ENCODE data around the gene RNF144B.
A peak's percentile ranks its signal among the peaks of the same experiment; 100 is the strongest.
"Not testable (repeated sequence)": the region's sequence is repeated elsewhere in the genome, so short reads cannot be mapped to it uniquely, and the experiment has no call there.

The RNF144B gene

DNA sequence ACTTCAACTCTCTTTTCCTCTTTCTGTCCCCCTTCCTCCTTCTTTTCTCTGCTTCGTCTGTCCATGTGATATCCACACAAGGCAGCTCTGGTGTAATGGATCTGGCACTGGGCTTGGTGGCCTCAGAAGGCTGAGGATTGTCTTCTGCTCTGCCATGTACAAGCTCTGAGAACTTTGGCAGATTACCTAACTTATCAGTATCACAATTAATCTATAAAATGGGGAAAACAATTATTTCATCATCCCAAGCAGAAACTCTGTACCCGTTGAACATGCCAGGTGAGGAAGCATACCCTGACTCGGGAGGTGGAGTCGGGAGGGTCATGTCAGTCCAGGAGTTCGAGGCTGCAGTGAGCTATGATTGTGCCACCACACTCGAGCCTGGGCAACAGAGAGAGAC, 10.6 kb downstream of the RNF144B start:
- H3K27ac ChIP-seq = no peak overlapping the region
- TF ChIP-seq, protein P1, sequence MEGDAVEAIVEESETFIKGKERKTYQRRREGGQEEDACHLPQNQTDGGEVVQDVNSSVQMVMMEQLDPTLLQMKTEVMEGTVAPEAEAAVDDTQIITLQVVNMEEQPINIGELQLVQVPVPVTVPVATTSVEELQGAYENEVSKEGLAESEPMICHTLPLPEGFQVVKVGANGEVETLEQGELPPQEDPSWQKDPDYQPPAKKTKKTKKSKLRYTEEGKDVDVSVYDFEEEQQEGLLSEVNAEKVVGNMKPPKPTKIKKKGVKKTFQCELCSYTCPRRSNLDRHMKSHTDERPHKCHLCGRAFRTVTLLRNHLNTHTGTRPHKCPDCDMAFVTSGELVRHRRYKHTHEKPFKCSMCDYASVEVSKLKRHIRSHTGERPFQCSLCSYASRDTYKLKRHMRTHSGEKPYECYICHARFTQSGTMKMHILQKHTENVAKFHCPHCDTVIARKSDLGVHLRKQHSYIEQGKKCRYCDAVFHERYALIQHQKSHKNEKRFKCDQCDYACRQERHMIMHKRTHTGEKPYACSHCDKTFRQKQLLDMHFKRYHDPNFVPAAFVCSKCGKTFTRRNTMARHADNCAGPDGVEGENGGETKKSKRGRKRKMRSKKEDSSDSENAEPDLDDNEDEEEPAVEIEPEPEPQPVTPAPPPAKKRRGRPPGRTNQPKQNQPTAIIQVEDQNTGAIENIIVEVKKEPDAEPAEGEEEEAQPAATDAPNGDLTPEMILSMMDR (conservative IDR thresholded peaks at IDR 0.05) = no peak

DNA sequence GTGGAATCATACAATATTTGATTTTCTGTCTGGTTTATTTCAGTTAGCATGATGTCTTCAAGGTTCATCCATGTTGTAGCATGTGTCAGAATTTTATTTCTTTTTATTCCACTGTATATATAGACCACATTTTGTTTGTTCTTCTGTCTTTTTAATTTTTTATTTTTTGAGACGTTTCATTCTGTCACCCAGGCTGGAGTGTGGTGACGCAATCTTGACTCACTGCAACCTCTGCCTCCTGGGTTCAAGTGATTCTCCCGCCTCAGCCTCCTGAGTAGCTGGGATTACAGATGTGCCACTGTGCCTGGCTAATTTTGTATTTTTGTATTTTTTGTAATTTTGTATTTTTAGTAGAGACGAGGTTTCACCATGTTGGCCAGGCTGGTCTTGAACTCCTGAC, 11.1 kb downstream of the RNF144B start:
- H3K27ac ChIP-seq = not testable (repeated sequence)

DNA sequence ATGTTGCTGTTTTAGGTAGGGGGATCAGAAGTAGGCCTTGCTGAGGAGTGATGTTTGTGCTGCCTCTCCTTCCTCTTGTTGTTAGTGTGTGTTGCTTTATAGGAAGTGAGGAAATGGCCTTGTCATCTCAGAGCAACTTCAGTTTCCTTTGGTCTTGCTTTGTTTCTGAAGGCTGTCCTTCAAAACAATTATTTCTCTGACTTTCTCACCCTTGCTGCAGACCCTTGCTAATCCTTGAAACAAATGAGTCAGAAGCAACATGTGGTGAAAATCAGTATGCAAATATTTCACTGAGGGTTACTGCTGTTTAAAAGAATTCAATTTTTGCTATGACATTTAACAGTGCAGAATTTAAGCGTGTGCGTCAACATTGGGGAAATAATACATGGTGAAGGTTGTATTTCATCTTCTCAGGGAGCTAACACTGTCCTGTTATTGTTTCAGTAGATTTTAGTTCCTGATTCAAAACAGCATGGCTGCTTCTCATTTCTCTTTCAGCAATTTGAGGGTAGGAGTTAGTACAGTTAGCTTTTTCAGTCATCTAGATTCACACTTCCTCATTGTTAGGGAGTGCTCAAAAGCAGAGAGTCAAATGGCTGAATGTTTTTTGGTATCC, 13.8 kb downstream of the RNF144B start:
- no peak overlapping the region for H3K27ac ChIP-seq
- TF ChIP-seq, protein P1 (conservative IDR thresholded peaks at IDR 0.05) = no peak

DNA sequence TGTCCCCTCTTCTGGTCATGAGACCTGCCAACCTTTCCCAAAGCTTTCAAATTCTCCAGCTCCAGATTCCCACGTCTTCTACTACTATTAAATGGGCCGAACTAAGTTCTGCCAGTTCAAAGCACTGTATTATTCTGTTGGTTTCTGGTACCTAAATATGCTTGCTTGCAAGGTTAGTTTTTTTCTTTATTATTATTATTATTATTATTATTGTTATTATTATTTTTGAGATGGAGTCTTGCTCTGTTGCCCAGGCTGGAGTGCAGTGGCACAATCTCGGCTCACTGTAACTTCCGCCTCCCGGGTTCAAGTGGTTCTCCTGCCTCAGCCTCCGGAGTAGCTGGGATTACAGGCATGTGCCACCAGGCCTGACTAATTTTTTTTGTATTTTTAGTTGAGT, 17.8 kb downstream of the RNF144B start:
- H3K27ac ChIP-seq = peak overlapping the region; percentile 55

DNA sequence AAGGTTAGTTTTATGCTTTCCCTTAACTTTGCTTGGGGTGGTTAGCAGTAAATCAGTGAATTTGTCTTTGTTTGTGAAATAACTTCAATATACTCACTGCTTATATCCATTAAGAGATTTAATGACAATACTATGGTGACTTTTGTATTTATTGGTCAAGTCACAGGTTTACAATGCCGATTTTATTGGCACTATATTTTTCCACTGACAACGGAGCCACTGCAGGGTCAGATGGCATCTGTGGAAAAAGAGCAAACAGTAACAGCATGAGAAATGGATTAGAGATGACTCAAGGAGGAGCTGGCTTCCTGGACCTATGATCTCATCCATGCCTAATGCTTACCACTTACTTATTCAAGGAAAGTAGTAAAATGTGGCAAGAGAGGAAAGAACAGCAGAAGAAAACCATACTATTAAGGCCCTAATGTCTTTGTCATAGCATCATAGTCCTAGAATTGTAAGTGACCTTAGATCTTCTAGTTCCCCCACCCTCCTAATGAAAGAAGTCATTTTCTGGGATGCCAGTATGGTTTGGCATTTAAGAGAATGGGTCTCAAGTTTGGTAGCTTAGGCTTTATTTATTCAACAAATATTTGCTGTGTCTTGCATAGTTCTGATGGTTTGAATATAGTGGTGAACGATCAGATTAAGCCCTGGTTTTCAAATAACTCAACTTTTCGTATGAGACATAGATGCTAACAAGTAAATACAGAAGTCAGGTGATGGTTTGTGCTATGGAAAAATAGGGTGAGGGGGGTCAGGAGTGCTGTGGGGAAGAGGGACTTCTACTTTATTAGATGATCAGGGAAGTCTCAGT, 18.5 kb downstream of the RNF144B start:
- H3K27ac ChIP-seq = peak overlapping the region; percentile 55
- TF ChIP-seq, protein P1 (conservative IDR thresholded peaks at IDR 0.05) = no peak

DNA sequence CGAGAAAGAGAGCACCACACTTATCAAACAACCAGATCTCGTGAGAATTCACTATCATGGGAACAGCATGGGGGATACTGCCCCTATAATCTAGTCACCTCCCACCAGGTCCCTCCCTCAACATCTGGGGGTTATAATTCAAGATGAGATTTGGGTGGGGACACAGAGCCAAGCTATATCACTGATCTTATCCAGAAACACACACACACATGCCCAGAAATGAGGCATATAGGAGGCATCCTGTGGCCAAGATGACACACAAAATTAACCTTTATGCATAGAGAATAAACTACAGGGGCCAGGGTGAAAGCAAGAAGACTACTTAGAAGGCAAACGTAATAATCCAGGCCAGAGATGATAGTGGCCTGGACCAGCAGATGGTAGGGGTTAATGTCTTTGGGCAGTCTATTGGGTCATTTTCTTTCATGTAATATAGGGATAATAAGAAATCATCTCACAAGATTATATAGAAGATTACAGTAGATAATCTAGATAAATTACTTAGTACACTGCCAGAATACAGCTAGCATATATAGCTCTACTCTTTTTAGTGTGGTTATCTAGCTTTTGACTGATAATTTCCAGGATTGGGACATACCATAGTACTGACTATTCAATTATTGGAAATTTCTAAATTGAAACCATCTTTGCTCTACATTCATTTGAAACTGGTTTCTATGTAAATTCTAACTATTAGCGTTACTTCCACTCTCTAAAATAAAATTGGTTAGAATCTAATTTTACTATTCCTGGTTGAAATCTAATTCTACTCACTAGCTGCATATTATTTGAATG, 20.0 kb downstream of the RNF144B start:
- TF ChIP-seq, protein P1 (conservative IDR thresholded peaks at IDR 0.05) = no peak
- peak overlapping the region; percentile 55; the same call in 1 of the 2 replicates for H3K27ac ChIP-seq

DNA sequence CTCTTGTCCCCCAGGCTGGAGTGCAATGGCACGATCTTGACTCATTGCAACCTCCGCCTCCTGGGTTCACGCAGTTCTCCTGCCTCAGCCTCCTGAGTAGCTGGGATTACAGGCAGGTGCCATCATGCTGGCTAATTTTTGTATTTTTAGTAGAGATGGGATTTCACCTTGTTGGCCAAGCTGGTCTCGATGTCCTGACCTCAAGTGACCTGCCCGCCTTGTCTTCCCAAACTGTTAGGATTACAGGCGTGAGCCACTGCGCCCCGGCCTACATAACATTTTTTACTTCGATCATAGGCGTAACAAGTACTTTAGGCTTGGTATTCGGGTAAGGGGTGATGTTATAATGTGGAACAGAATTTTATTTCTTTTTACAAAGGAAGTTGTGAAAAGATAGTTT, 22.5 kb downstream of the RNF144B start:
- not testable (repeated sequence) for H3K27ac ChIP-seq

DNA sequence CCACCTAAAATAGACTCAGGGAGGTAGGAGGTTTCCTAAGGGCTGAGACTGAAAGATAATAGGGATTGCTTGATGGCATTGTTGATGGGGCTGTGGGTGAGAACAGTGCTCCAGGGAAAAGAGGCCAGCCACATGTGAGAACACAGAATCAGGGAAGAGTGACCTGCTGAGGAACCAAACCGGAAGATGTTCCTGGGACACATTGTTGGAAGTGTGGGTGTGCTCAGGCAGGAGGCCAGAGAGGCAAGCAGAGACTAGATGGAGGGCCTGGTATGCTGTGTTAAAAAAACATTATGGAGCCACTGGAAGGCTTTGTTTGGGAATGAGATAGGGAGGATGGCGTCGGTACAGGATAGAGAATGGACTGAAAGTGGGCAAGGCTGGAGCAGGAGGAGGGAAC, 23.3 kb downstream of the RNF144B start:
- H3K27ac ChIP-seq = no peak overlapping the region
- TF ChIP-seq, protein P1 (conservative IDR thresholded peaks at IDR 0.05) = no peak

DNA sequence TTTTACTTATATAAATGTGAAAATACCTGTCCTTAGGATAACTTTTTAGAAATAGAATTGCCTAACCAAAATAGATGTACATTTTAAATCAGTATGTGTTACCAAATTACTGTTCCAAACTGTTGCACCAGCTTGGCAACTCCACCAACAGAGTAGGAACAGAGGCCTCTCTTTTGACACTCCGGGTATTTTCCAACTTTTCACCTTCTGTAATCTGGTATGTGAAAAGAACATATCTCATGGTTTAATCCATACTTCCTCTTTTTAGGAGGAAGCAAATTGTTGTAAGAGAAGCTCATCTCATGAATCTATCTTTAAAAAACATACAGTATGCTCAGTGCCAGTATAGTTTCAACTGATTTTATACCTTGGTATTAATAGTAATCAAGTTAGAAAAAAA, 24.9 kb downstream of the RNF144B start:
- TF ChIP-seq, protein P1 (conservative IDR thresholded peaks at IDR 0.05) = no peak

More for the DNA sequence above, 24.9 kb downstream of the RNF144B start:
- H3K27ac ChIP-seq = no peak overlapping the region
